GM23338 (cell line): ENCODE data around the gene BHLHA15. TPM values are rescaled to one million over a fixed set of nuclear protein-coding genes. Genes with fewer than 3 reads are reported as not detected.

ENCODE experiments used
- ATAC-seq: fragments of 200-7000 bp; cut with Tn5 transposase; 3 replicates; pipeline ENCODE4 v1.9.1; 2020
- DNase-seq: peaks from one replicate; pipeline ENCODE4 v3.0.0-alpha.2; 2015; ENCODE audit warnings: low spot score
- H2AFZ ChIP-seq: fragments of 200-600 bp; sonication (generic); 2 replicates; pipeline ENCODE4 v1.8.0; 2016; ENCODE audit warnings: antibody characterized with exemption, mild to moderate bottlenecking, moderate library complexity
- H3F3A ChIP-seq: fragments of 200-600 bp; sonication (generic); replicated peaks from 2 replicates; pipeline ENCODE4 v1.8.0; 2017; ENCODE audit warnings: antibody characterized with exemption, mixed run types, low read depth
- H3K27ac ChIP-seq: fragments of 200-600 bp; sonication (generic); 2 replicates; pipeline ENCODE4 v1.6.1; 2016; ENCODE audit warnings: low read depth
- H3K27me3 ChIP-seq: fragments of 200-600 bp; sonication (generic); 2 replicates; pipeline ENCODE4 v1.8.0; 2016; ENCODE audit warnings: mild to moderate bottlenecking, mixed run types, moderate library complexity; ENCODE audit not compliant: insufficient read depth
- H3K36me3 ChIP-seq: fragments of 200-600 bp; sonication (generic); 2 replicates; pipeline ENCODE4 v1.8.0; 2016; ENCODE audit warnings: mild to moderate bottlenecking; ENCODE audit not compliant: insufficient read depth
- H3K4me1 ChIP-seq: fragments of 200-600 bp; sonication (generic); 2 replicates; pipeline ENCODE4 v1.8.0; 2016; ENCODE audit warnings: mild to moderate bottlenecking, moderate library complexity; ENCODE audit not compliant: insufficient read depth
- H3K4me2 ChIP-seq: fragments of 200-600 bp; sonication (generic); 2 replicates; pipeline ENCODE4 v1.7.1; 2017; ENCODE audit warnings: mixed run types
- H3K4me3 ChIP-seq: fragments of 200-600 bp; sonication (generic); 2 replicates; pipeline ENCODE4 v1.6.1; 2016; ENCODE audit warnings: mixed run types
- H3K79me2 ChIP-seq: fragments of 200-600 bp; sonication (generic); replicated peaks from 2 replicates; pipeline ENCODE4 v1.8.0; 2017; ENCODE audit warnings: mild to moderate bottlenecking; ENCODE audit not compliant: insufficient read depth
- H3K9me2 ChIP-seq: fragments of 200-600 bp; sonication (generic); 2 replicates; pipeline ENCODE4 v1.8.0; 2017; ENCODE audit not compliant: insufficient read depth
- H4K20me1 ChIP-seq: fragments of 200-600 bp; sonication (generic); replicated peaks from 2 replicates; pipeline ENCODE4 v1.8.0; 2017; ENCODE audit warnings: mild to moderate bottlenecking; ENCODE audit not compliant: insufficient read depth
- H3K27ac Mint-ChIP-seq: 2 replicates; pipeline ENCODE4 v1.8.0; 2020; ENCODE audit warnings: inconsistent platforms, mild to moderate bottlenecking, moderate library complexity, mixed read lengths
- H3K27me3 Mint-ChIP-seq: 3 replicates; pipeline ENCODE4 v1.8.0; 2022; ENCODE audit warnings: low read depth, mild to moderate bottlenecking, moderate library complexity, mixed read lengths, inconsistent platforms; ENCODE audit not compliant: insufficient read depth, poor library complexity
- H3K36me3 Mint-ChIP-seq: 3 replicates; pipeline ENCODE4 v1.8.0; 2021; ENCODE audit warnings: low read depth, mild to moderate bottlenecking, inconsistent platforms, moderate library complexity, mixed read lengths
- H3K4me1 Mint-ChIP-seq: 3 replicates; pipeline ENCODE4 v1.8.0; 2020; ENCODE audit warnings: mild to moderate bottlenecking, inconsistent platforms, mixed read lengths
- H3K4me3 Mint-ChIP-seq: 3 replicates; pipeline ENCODE4 v1.8.0; 2021; ENCODE audit warnings: moderate library complexity, mild to moderate bottlenecking, inconsistent platforms, mixed read lengths
- H3K9me3 Mint-ChIP-seq: 3 replicates; pipeline ENCODE4 v1.8.0; 2020; ENCODE audit warnings: moderate library complexity, mild to moderate bottlenecking, inconsistent platforms, mixed read lengths
- CREB1 ChIP-seq: fragments of 250-450 bp; sonication (Bioruptor Pico); IDR thresholded peaks from 2 replicates; pipeline ENCODE4 v1.5.0; 2020; ENCODE audit warnings: low read depth, mild to moderate bottlenecking, moderate library complexity
- CTCF ChIP-seq, 2 experiments: fragments of 200-600 bp in 1 of 2; sonication (generic) in 1 of 2; conservative IDR thresholded peaks; 2 replicates each; pipeline versions ENCODE4 v1.5.1 to v1.6.1; 2016 to 2017; ENCODE audit warnings: antibody characterized with exemption in 2 of 2, low read depth in 2 of 2, mild to moderate bottlenecking in 2 of 2, moderate library complexity in 1 of 2
- EZH2 ChIP-seq: fragments of 200-600 bp; sonication (generic); IDR thresholded peaks from one replicate; pipeline ENCODE4 v1.8.0; 2017; ENCODE audit warnings: antibody characterized with exemption, mild to moderate bottlenecking, low read depth; ENCODE audit not compliant: unreplicated experiment
- EZH2phosphoT487 ChIP-seq: fragments of 200-600 bp; sonication (generic); IDR thresholded peaks from one replicate; pipeline ENCODE4 v1.8.1; 2018; ENCODE audit warnings: antibody characterized with exemption; ENCODE audit not compliant: unreplicated experiment
- JUNB ChIP-seq: IDR thresholded peaks from one replicate; pipeline ENCODE4 v1.6.1; 2016; ENCODE audit warnings: antibody characterized with exemption; ENCODE audit not compliant: unreplicated experiment
- NANOG ChIP-seq: IDR thresholded peaks from 2 replicates; pipeline ENCODE4 v1.6.1; 2016; ENCODE audit warnings: antibody characterized with exemption, borderline replicate concordance
- POLR2AphosphoS5 ChIP-seq: IDR thresholded peaks from 2 replicates; pipeline ENCODE4 v1.6.1; 2016; ENCODE audit warnings: antibody characterized with exemption, low read depth
- REST ChIP-seq: IDR thresholded peaks from one replicate; pipeline ENCODE4 v1.6.1; 2018; ENCODE audit warnings: antibody characterized with exemption; ENCODE audit not compliant: unreplicated experiment
- STAT1 ChIP-seq: IDR thresholded peaks from one replicate; pipeline ENCODE4 v1.6.1; 2016; ENCODE audit warnings: antibody characterized with exemption; ENCODE audit not compliant: unreplicated experiment
- ZNF114 ChIP-seq: fragments of 250-450 bp; sonication (Bioruptor Pico); IDR thresholded peaks from 2 replicates; pipeline ENCODE4 v1.5.0; 2020; ENCODE audit warnings: mild to moderate bottlenecking, moderate library complexity
- ZNF331 ChIP-seq: fragments of 250-450 bp; sonication (Bioruptor Pico); IDR thresholded peaks from 2 replicates; pipeline ENCODE4 v1.5.0; 2020; ENCODE audit warnings: low read depth, mild to moderate bottlenecking, moderate library complexity
- ZNF462 ChIP-seq: fragments of 250-450 bp; sonication (Bioruptor Pico); IDR thresholded peaks from 2 replicates; pipeline ENCODE4 v1.5.0; 2020; ENCODE audit warnings: mild to moderate bottlenecking, moderate library complexity
- polyA plus RNA-seq: library from polyadenylated mRNA; unstranded; fragments of >200 nt; fragmentation: Nextera tagmentation; extraction: Ambion mirVana; gene quantifications from 2 replicates; pipeline ENCODE4 v1.2.1, GENCODE V29; 2016
- total RNA-seq: library from RNA; depleted of rRNA; stranded (reverse); fragments of >200 nt; shearing (Covaris generic); gene quantifications from 2 replicates; pipeline ENCODE4 v1.2.3, GENCODE V29; 2014
- TF ChIP-seq, protein P1 (sequence below): IDR thresholded peaks from 2 replicates; pipeline ENCODE4 v1.6.1; 2016; ENCODE audit warnings: antibody characterized with exemption

The BHLHA15 gene
- total and polyA plus RNA-seq, 2 experiments from 2014 or later = 1.4 to 8.3 TPM

DNA sequence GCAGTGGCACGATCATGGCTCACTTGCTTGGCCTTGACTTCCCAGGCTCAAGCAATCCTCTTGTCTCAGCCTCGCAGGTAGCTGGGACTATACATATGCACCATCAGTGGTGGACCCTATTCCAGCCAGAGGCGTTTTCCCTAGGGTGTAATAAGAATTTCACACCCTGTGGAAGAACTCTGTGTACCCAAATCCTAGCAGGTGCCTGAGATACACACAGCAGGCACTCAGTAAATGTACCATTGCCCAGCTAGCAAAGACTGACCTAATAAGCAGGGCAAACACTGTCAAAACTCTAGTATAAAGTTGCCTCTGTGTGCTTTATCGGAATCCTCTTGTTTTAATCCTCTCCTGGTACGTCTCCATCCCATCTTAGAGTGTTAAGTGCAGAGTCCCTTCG, 33.7 kb upstream of the BHLHA15 start:
- H4K20me1 ChIP-seq = peaks cover 7% of the 10 kb centered on the region
- H3K4me3 ChIP-seq = no peak overlapping the region
- Mint-ChIP-seq H3K4me3 (no peak overlapping the region), H3K27me3 (peaks cover 6% of the 10 kb centered on the region), H3K9me3 (no peaks in the 10 kb centered on the region), H3K36me3 (peaks cover 4% of the 10 kb centered on the region), H3K27ac (no peak overlapping the region), H3K4me1 (peaks cover 23% of the 10 kb centered on the region)
- no peaks in the 10 kb centered on the region for H3K27me3 ChIP-seq
- TF ChIP-seq, protein P1, sequence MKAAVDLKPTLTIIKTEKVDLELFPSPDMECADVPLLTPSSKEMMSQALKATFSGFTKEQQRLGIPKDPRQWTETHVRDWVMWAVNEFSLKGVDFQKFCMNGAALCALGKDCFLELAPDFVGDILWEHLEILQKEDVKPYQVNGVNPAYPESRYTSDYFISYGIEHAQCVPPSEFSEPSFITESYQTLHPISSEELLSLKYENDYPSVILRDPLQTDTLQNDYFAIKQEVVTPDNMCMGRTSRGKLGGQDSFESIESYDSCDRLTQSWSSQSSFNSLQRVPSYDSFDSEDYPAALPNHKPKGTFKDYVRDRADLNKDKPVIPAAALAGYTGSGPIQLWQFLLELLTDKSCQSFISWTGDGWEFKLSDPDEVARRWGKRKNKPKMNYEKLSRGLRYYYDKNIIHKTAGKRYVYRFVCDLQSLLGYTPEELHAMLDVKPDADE = no peak
- no peak for TF ChIP-seq EZH2phosphoT487
- TF ChIP-seq EZH2 = no peak
- TF ChIP-seq ZNF331 (CRISPR knock-in tag) = no peak
- TF ChIP-seq REST = no peak
- TF ChIP-seq NANOG = no peak
- TF ChIP-seq POLR2AphosphoS5 = no peak
- no peak for TF ChIP-seq STAT1
- TF ChIP-seq CTCF (conservative IDR thresholded peaks at IDR 0.05; ENCODE audit: low read depth in 2 of 2) = no peak
- TF ChIP-seq CREB1 (CRISPR knock-in tag) = no peak
- no peak for TF ChIP-seq ZNF462 (CRISPR knock-in tag)
- TF ChIP-seq JUNB = no peak
- no peak for TF ChIP-seq ZNF114 (CRISPR knock-in tag)
- H2AFZ ChIP-seq = no peak overlapping the region
- H3K4me2 ChIP-seq = no peak overlapping the region
- 0 out of 2 replicates have a peak overlapping the region, but pooled peaks have one; percentile 82 for H3K27ac ChIP-seq
- DNase-seq (no peak), ATAC-seq (no peak)
- H3F3A ChIP-seq = 0 out of 2 replicates have a peak, but pooled peaks cover 4% of the 10 kb centered on the region
- no peaks in the 10 kb centered on the region for H3K9me2 ChIP-seq
- H3K79me2 ChIP-seq = 0 out of 2 replicates have a peak, but pooled peaks cover 4% of the 10 kb centered on the region
- peaks cover 18% of the 10 kb centered on the region for H3K4me1 ChIP-seq
- no peaks in the 10 kb centered on the region for H3K36me3 ChIP-seq
